DMS114 treated with DMSO at 0.1 percent for 48 hours (cell line): ENCODE measurements around the gene CDC14C.

Source experiments
- DNase-seq: peaks from one replicate; lab custom pipeline; 2025; ENCODE audit not compliant: unreplicated experiment; lab: John Stamatoyannopoulos, UW

CDC14C gene

DNA sequence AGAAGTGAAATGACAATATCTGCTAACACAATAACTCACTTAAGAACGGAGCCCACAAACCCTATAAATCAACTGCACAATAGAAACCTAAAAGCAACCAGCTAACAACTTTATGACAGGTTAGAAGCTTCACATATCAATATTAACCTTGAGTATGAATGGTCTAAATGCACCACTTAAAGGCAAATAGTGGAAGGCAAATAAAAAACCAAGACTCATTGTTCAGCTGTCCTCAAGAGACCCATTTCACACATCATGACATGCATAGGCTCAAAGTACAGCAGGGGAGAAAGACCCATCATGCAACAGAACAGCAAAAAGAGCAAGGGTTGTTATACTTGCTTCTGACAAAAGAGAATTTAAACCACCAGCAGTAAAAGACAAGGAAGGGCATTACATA is 46.8 kb downstream of the CDC14C start:
- no peak for DNase-seq

DNA sequence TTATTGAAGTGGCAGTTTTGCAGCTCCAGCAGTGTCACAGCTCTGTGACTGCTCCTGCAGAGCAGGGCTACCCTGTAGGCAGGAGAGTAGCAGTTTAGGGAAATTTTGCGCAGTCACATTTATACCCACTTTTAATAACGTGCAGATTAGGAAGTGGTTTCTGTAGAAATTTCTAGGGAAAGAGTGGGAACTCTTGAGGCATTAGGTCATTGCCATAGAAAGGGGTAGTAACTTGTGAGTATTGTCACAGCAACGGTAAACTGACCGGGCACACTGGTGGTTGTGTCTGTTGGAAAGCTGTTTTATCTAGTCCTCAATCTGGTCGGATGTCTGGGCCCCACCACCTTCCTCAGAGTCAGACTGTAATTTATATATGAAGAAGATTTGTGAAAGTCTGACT is 51.9 kb downstream of the CDC14C start:
- no peak for DNase-seq

DNA sequence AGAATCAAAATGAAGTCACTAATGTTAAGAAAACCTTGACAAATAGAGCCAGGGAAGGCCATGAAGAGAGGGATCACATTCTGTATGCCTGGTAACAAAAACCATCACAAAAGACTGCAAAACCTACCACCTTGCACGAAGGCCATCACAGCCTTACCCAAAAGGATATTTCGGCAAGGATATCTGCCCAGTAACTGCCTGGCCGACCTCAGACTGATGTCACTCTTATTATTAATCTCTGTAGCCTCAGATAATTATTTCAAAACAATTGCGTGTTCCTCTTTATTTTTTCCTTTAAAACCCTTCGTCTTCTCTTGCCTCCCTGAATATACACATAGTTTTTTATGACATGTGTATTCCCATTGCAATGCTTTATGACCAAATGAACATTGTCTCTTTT is 52.5 kb downstream of the CDC14C start:
- no peak for DNase-seq
